Left ventricle myocardium inferior (tissue), 1 donor: Measurements from ENCODE around the gene VPS36. TPM values are rescaled to one million over a fixed set of nuclear protein-coding genes. Genes with fewer than 3 reads are reported as not detected.

Source experiments
- DNase-seq: peaks from one replicate; pipeline ENCODE4 v3.0.0-alpha.2; 2020
- H3K27ac ChIP-seq: fragments of 200-600 bp; replicated peaks from 2 replicates; pipeline ENCODE4 v1.8.0; 2021
- H3K27me3 ChIP-seq: fragments of 200-600 bp; 2 replicates; pipeline ENCODE4 v1.8.0; 2021; ENCODE audit warnings: low read depth
- H3K36me3 ChIP-seq: fragments of 200-600 bp; 2 replicates; pipeline ENCODE4 v1.8.0; 2021
- H3K4me1 ChIP-seq: fragments of 200-600 bp; 2 replicates; pipeline ENCODE4 v1.8.0; 2021
- H3K4me3 ChIP-seq: fragments of 200-600 bp; 2 replicates; pipeline ENCODE4 v1.8.0; 2021; ENCODE audit warnings: mild to moderate bottlenecking, moderate library complexity
- H3K9me3 ChIP-seq: fragments of 200-600 bp; replicated peaks from 2 replicates; pipeline ENCODE4 v1.8.0; 2021
- CTCF ChIP-seq: fragments of 200-600 bp; IDR thresholded peaks from 2 replicates; pipeline ENCODE4 v1.8.0; 2021; ENCODE audit warnings: antibody characterized with exemption, mild to moderate bottlenecking, borderline replicate concordance
- intact Hi-C: fragments of 100-400 bp; cut with micrococcal nuclease; formaldehyde crosslinking; loops from one replicate; pipeline ENCODE4 v1.11.0; 2022
- total RNA-seq: library from RNA; stranded (reverse); fragmentation: NEBNext Ultra II Directional; extraction: Animal tissue kit (Norgen Biotek cat#: 25700); gene quantifications from one replicate; pipeline ENCODE4 v1.2.1, GENCODE V29; 2021
- donor health status: DM: no; HTN: yes; CAD: no; lungs with severe emphysema.

Gene VPS36
- total RNA-seq, 1 donor from 2014 or later: 32.3 TPM

GRCh38 chr13:52454459-52454819, 4.0 kb upstream of the VPS36 start:
- no peak for TF ChIP-seq CTCF
- Histone ChIP-seq H3K36me3 (peaks cover 4% of the 10 kb centered on the region), H3K4me3 (peak overlapping the region; percentile 87), H3K4me1 (peaks cover 39% of the 10 kb centered on the region), H3K27ac (peak overlapping the region; percentile 92), H3K27me3 (no peaks in the 10 kb centered on the region), H3K9me3 (no peaks in the 10 kb centered on the region)
- intact Hi-C loops: no loop called here
- DNase-seq: no peak

- peaks cover 4% of the 10 kb centered on the region for H3K36me3 ChIP-seq
- DNase-seq: no peak
- intact Hi-C loops: no loop called here
- no peak for TF ChIP-seq CTCF
- no peaks in the 10 kb centered on the region for H3K9me3 ChIP-seq
- peaks cover 58% of the 10 kb centered on the region for H3K4me1 ChIP-seq
- H3K27me3 ChIP-seq: no peaks in the 10 kb centered on the region
- no peak overlapping the region for H3K27ac ChIP-seq
- H3K4me3 ChIP-seq: no peak overlapping the region
Observed at GRCh38 chr13:52452470-52452869, 2.0 kb upstream of the VPS36 start.

- H3K9me3 ChIP-seq: no peaks in the 10 kb centered on the region
- no peak for TF ChIP-seq CTCF
- no peak for DNase-seq
- intact Hi-C loops: no loop called here
- peaks cover 64% of the 10 kb centered on the region for H3K4me1 ChIP-seq
- H3K27me3 ChIP-seq: no peaks in the 10 kb centered on the region
- peak overlapping the region; percentile 95 for H3K4me3 ChIP-seq
- peak overlapping the region; percentile 100 for H3K27ac ChIP-seq
- H3K36me3 ChIP-seq: peaks cover under 1% of the 10 kb centered on the region
Observed at GRCh38 chr13:52451135-52451804, 836 bp upstream of the VPS36 start.

GRCh38 chr13:52450793-52451116, 321 bp upstream of the VPS36 start:
- Histone ChIP-seq H3K27ac (peak overlapping the region; percentile 100), H3K4me1 (peaks cover 61% of the 10 kb centered on the region), H3K36me3 (peaks cover 5% of the 10 kb centered on the region), H3K9me3 (no peaks in the 10 kb centered on the region), H3K4me3 (peak overlapping the region; percentile 95), H3K27me3 (no peaks in the 10 kb centered on the region)
- DNase-seq: no peak
- no peak for TF ChIP-seq CTCF
- intact Hi-C loops: no loop called here

- Histone ChIP-seq H3K9me3 (no peaks in the 10 kb centered on the region), H3K27ac (peak overlapping the region; percentile 100), H3K36me3 (peaks cover 12% of the 10 kb centered on the region), H3K4me3 (peak overlapping the region; percentile 95), H3K4me1 (peaks cover 51% of the 10 kb centered on the region), H3K27me3 (no peaks in the 10 kb centered on the region)
- DNase-seq: no peak
- no peak for TF ChIP-seq CTCF
- intact Hi-C loops: no loop called here
Observed at GRCh38 chr13:52449331-52450011, 963 bp downstream of the VPS36 start.
